ENCODE data around the gene PLXNB2.

Gene PLXNB2

GRCh38 chr22:50249341-50250248 is 57.9 kb downstream of the PLXNB2 start:
- no peak for TF ChIP-seq JUND (IDR thresholded peaks at IDR 0.05; ENCODE audit: low read depth)
- no peak for DNase-seq (ENCODE audit: low read depth in 1 of 2, low spot score in 1 of 2)
- in situ Hi-C loops (cut with HindIII; ENCODE audit: low pct_unique_long_range_greater_than_20kb, low sequenced_read_pairs): no loop called here

DNA sequence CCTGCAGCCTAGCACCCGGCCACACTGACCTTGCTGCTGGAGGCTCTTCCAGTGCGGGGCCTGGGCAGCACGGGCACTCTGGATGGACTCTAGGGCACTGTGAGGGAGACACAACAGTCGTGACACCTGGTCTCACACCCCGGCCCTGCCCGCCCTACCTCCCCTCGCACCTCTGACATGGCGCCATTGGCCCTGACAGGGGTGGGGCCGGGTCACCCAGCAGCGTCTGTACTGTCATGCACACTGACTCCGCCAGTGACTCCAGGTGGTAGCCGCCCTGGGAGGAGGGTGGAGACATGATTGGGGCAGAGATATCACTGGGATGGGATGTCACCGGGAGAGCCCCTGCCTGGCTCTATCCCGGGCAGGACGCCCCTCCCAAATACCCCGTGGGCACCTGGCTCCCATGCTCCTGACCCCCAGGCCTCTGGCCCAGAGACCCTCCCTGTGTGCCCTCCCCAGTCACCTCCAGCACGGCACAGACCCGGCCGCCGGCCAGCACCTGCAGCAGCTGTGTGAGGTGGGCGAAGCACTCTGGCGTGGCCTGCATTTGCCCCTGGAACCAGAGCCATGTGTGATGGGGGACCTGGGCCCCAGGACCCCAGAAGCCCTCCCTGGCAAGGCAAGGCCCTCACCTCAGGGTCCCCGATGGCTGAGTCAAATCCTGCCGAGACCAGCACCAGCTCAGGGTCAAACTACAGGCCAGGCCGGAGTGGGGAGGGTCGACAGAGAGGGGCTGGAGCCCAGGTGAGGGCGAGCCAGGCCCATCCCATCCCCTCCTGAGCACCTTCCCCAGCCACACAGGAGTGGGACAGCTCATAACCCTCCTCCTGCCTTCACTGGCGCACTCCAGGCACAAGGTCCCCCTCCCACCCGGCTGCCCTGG is 59.0 kb downstream of the PLXNB2 start:
- in situ Hi-C loops (cut with HindIII; ENCODE audit: low pct_unique_long_range_greater_than_20kb, low sequenced_read_pairs): no loop called here
- no peak for TF ChIP-seq JUND (IDR thresholded peaks at IDR 0.05; ENCODE audit: low read depth)
- no peak for DNase-seq (ENCODE audit: low read depth in 1 of 2, low spot score in 1 of 2)

GRCh38 chr22:50247748-50248147 is 59.7 kb downstream of the PLXNB2 start:
- in situ Hi-C loops (cut with HindIII; ENCODE audit: low pct_unique_long_range_greater_than_20kb, low sequenced_read_pairs): no loop called here
- no peak for DNase-seq (ENCODE audit: low read depth in 1 of 2, low spot score in 1 of 2)
- no peak for TF ChIP-seq JUND (IDR thresholded peaks at IDR 0.05; ENCODE audit: low read depth)

GRCh38 chr22:50246242-50247175 is 60.9 kb downstream of the PLXNB2 start:
- no peak for TF ChIP-seq JUND (IDR thresholded peaks at IDR 0.05; ENCODE audit: low read depth)
- in situ Hi-C loops (cut with HindIII; ENCODE audit: low pct_unique_long_range_greater_than_20kb, low sequenced_read_pairs): no loop called here
- peak in 1 of 2 experiments; percentile 51 for DNase-seq (ENCODE audit: low read depth in 1 of 2, low spot score in 1 of 2)

DNA sequence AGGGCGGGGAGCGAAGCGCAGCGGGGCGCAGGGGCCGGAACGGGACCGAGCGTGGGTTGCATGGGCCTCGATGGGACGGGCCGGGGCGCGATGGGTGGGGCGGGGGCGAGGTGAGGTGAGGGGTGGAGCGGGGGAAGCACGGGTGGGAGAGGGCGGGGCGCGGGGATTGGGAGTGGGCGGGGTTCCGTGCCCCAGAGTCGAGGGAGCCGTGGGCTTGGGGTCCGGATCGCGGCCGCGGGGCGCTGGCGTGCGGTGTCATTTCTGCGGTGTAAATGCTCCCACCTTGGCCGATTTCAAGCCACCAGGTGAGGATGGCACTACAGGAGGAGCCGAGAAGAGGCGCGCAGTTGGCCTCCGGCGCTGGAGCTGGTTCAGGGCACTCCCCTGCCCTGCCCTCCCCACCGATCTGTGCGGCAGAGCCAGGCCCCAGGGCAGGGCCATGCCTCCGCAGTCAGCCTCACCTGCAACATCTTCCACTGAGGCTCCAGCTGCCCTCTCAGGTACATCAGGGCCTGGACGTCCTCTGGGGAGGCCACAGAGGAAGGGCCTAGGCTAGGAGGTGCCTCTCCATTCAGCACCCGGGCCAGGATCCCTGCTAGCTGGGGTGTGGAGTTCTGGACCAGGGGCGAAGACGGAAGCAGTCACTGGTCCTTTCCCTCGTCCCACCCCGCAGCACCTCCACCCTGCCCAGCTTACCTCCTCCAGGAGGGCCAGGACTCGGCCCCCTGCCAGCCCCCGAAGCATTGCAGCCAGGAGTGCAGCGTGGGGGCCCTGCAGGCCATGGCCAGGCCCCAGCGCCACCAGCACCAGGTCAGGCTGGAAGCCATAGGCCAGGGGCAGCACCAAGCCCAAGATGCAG is 62.0 kb downstream of the PLXNB2 start:
- TF ChIP-seq JUND (IDR thresholded peaks at IDR 0.05; ENCODE audit: low read depth): no peak
- in situ Hi-C loops (cut with HindIII; ENCODE audit: low pct_unique_long_range_greater_than_20kb, low sequenced_read_pairs): no loop called here
- no peak for DNase-seq (ENCODE audit: low read depth in 1 of 2, low spot score in 1 of 2)

GRCh38 chr22:50244420-50245213 is 62.8 kb downstream of the PLXNB2 start, which contains the start of gene TUBGCP6:
Gene TUBGCP6 (minus strand): TSS chr22:50245023. CDS start chr22:50244459, 564 bp downstream.
- no peak for TF ChIP-seq JUND (IDR thresholded peaks at IDR 0.05; ENCODE audit: low read depth)
- peak; percentile 74 to 92 for DNase-seq (ENCODE audit: low read depth in 1 of 2, low spot score in 1 of 2)
- in situ Hi-C loops (cut with HindIII; ENCODE audit: low pct_unique_long_range_greater_than_20kb, low sequenced_read_pairs): no loop called here

DNA sequence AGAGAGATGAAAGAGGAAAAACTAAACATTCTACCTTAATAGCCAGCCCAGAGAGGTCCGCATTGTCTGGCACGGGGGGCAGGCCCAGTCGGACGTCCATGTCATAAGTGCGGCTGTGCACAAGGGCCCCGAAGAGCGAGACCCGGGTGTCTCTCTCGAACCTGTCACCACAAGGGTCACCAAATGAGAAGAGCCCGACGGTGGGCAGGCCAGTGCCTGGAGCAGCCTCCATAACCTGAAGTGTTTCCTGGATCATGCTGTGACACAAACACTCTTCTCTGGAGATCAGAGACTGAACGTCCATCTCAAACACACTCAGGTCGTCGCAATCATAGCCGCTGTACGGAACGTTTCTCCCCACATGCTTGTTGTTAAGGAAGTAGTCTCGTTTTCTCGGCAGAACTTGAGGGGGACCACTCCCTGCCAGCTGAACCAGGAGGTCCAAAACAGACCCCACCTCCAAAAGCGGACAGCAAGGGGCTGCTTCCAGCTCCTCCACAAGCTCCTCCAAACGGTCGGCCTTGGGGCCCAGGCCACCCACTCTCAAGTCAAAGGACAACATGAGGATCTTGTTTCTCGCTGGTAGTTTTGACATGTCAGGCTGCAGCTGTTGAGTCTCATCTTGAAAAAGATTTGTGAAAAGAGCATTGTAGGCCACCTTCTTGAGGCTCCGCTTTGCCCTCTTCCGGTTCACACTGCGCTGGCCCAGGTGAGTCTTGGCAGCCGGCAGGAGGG is 63.6 kb downstream of the PLXNB2 start:
- no peak for DNase-seq (ENCODE audit: low read depth in 1 of 2, low spot score in 1 of 2)
- in situ Hi-C loops (cut with HindIII; ENCODE audit: low pct_unique_long_range_greater_than_20kb, low sequenced_read_pairs): no loop called here
- TF ChIP-seq JUND (IDR thresholded peaks at IDR 0.05; ENCODE audit: low read depth): no peak

- TF ChIP-seq JUND (IDR thresholded peaks at IDR 0.05; ENCODE audit: low read depth): no peak
- no peak for DNase-seq (ENCODE audit: low read depth in 1 of 2, low spot score in 1 of 2)
- in situ Hi-C loops (cut with HindIII; ENCODE audit: low pct_unique_long_range_greater_than_20kb, low sequenced_read_pairs): no loop called here
Observed at GRCh38 chr22:50242406-50242949, 65.0 kb downstream of the PLXNB2 start.

- no peak for TF ChIP-seq JUND (IDR thresholded peaks at IDR 0.05; ENCODE audit: low read depth)
- no peak for DNase-seq (ENCODE audit: low read depth in 1 of 2, low spot score in 1 of 2)
- in situ Hi-C loops (cut with HindIII; ENCODE audit: low pct_unique_long_range_greater_than_20kb, low sequenced_read_pairs): no loop called here
Observed at GRCh38 chr22:50238755-50239154, 68.7 kb downstream of the PLXNB2 start.

Measured in T47D (cell line).